HG02588 (cell line): ENCODE measurements around the gene TMED10.
A peak's percentile ranks its signal among the peaks of the same experiment; 100 is the strongest.
"Not testable (repeated sequence)": the region's sequence is repeated elsewhere in the genome, so short reads cannot be mapped to it uniquely, and the experiment has no call there.

Source experiments
- ATAC-seq: cut with Tn5 transposase; IDR thresholded peaks from one replicate; pipeline ENCODE4 v1.9.1; 2021; ENCODE audit warnings: mild to moderate bottlenecking, moderate library complexity; ENCODE audit not compliant: unreplicated experiment

The TMED10 gene

DNA sequence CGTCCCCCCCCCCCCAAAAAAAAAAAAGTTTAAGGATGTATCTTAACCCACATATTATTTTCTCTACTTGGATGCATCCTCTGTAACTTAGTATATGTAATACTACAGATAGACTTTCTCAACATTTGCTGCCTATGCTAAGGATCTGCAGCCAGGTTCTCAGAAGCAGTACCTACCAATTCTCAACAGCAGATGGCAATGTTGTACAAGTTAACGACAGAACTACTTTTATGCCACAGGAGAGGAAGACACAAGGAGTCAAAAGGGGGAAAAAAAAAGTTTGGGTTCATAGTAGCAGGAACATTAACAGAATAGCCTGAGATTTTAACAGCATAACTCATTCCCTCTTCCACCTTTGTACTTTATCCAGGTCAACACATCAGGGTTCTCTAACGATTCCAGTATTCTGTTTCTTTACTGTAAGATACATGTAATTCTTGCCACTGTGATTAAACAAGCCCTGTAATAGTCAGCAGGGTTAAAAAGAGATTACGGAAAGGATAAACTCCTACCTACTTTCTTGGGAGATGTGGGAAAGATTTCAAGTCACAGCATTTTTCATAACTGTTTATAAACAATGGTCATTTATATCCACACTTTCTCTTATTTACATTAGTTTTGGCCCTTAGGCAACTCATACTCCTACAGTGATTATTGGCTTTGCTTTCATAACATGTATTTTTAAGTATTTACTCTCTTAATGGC, 43.9 kb downstream of the TMED10 start:
- ATAC-seq = no peak

DNA sequence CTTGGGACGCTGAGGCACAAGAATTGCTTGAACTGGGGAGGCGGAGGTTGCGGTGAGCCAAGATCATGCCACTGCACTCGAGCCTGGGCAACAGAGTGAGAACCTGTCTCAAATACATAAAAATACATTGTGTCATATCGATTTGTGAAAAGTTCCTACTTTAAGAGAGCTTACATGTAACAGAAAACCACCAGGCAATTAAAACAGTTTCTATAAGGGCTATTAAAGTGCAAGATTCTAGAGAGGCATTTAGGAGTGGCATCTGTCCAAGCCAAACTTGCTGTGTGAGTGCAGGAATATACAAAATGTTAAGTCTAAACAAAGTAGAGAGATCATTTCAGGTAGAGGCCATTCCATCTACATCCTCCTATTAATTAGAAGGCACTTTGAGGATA, 47.8 kb downstream of the TMED10 start:
- ATAC-seq = no peak

DNA sequence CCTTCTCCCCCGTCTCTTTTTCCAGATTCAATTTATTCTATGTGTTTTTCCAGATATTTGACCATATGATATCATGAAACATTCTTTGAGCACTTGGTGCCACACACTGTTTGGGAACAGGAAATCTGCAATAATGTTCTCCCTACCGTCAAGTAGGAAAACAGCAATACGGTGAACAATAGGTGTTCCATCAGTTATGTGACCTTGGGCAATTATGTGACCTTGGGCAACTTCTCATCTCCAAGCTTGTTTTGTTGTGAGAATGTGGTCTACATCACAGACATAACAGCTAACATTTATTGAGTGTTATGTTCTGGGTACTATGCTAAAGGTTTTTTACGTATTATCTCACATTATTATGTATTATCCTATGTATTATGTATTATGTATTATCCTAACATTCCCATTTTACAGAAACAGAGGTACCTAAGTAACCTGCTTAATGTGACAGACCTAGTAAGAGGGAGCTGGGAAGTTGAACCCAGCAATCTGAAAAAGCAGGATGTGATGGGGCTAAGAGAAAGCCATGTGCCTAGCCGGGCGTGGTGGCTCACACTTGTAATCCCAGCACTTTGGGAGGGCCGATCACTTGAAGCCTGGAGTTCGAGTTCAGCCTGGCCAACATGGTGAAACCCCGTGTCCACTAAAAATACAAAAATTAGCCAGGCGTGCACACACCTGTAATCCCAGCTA, 48.4 kb downstream of the TMED10 start:
- no peak for ATAC-seq

DNA sequence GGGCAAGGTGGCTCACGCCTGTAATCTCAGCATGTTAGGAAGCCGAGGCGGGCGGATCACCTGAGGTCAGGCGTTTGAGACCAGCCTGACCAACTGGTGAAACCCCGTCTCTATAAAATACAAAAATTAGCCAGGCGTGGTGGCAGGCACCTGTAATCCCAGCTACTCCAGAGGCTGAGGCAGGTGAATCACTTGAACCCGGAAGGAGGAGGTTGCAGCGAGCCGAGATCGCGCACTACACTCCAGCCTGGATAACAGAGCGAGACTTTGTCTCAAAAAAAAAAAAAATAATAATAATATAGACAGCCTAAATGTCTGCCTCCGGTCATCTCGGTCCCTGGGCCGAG, 49.0 kb downstream of the TMED10 start:
- not testable (repeated sequence) for ATAC-seq

GRCh38 chr14:75126679-75127473, 49.5 kb downstream of the TMED10 start, which contains the start of gene NEK9:
TSS of gene NEK9 (minus strand) at chr14:75127048. CDS start at chr14:75126921, 127 bp downstream.
- peak; percentile 88 for ATAC-seq

GRCh38 chr14:75126121-75126544, 50.3 kb downstream of the TMED10 start:
- ATAC-seq = no peak

DNA sequence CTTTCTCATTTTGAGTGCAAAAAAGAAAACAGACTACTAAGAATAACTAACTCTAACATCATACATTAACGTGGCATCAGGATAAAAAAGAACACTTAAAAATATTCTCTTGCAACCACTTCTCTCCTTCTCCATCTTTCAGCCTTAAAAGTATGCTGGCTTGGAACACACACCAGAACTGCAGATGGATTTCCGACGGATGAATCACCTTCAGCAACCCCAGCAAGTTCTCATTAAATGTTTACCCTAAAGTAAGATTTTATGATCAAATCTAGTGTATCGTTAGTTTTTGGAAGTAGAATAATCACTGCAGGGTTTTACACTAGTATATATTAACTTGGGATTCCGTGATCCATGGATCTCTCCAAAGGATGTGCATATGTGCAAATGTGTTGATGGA, 50.8 kb downstream of the TMED10 start:
- no peak for ATAC-seq

GRCh38 chr14:75123991-75124390, 52.4 kb downstream of the TMED10 start:
- ATAC-seq = no peak

GRCh38 chr14:75121552-75121951, 54.9 kb downstream of the TMED10 start:
- no peak for ATAC-seq

DNA sequence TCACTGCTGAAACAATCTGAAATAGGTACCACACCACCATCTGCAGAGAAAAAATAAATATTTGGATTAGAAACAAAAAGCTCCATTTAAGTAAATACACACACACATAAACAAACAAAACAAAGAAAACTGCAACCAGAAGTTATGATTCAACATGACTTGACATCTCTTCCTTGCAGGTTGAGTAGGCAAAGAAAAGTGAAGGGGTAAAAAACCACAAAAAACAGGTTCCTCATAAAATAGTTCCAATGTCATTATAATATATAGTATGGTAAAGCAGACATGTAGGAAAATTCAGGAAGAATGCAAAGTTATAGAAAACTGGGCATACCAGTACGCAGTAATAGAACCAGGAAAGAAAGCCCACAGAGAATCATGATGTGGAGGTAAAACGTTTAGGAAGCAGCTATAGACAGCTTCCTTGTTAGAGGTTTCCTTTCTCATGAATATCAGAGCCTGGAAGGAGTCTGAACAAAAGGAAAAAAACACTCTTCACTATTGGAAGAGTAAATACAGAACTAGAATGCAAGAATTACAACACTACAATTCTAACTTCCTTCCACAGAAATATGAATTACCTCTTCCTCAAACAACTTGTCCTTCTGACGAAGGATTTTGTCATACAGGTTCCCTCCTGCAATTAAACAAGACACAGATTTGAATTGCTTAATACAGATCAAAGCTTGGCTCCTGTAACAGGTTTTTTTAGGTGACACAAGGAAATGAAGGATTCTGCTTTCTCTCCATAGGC, 55.7 kb downstream of the TMED10 start:
- ATAC-seq = no peak

DNA sequence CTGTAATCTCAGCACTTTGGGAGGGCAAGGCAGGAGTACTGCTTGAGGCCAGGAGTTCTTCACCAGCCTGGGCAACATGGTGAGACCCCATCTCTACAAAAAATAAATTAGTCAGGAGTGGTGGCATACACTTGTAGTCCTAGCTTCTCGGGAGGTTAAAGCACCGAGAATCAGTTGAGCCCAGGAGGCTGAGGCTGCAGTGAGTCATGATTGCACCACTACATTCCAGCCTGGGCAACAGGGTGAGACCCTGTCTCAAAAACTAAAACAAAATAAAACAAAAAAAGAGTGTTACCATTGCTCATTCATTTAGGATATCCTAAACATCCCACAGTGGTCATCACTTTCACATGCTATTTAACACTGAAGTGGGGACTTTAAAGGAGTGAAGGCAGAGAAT, 57.4 kb downstream of the TMED10 start:
- ATAC-seq = no peak

GRCh38 chr14:75113932-75114539, 62.4 kb downstream of the TMED10 start:
- no peak for ATAC-seq

DNA sequence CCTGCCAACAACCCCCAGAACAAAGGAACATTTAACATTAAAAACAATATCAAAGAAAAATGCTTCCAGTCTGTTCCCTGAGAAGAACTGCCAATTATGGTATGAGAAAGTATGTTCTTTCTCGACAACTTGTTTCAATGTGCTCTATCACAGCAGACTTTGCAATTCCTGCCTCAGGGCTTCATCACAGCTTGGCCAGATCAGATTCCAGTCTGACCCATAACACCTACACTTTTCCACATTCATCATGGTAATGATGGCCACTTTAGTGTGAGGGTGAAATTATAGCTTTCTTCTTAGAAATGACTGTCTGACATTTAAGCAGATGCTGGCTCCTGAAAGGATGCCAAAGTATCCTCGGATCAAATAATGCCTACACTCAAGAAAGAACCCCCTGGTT, 66.5 kb downstream of the TMED10 start:
- no peak for ATAC-seq

DNA sequence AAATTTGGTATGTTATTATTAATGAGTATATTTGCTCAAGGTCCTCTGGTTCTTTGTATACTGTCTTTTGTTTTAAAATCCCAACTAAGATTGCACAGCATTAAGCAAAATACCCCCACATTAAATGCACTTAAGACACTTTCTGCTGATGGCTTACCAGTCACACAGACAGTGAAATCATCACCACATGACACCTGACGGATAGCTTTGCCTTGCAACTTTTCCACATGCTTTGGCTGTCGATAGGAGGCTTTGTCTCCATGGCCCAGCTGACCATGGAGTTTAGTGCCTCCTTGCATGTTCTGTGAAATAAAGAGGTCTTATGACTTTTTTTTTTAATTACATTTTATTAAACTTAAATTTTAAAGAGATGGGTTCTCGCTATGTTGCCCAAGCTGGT, 69.2 kb downstream of the TMED10 start:
- ATAC-seq = no peak

DNA sequence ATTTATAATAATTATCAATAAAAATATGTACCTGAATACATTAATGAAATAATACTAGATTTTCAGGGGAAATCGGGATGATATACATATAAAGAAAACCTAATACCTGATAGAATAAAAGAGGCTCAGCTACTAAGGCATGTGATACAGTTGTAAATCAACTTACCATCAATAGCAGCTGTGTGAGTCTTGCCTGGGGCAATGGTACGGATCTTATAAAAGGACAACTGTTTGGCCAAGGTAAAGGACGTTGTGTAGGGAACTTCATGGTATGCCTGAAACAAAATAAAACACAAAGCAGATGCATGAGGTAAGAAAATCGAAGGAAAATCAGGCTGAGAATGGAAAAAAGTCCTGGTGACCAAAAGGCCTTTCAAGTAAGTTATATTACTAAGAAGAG, 74.9 kb downstream of the TMED10 start:
- no peak for ATAC-seq

GRCh38 chr14:75098682-75099081, 77.7 kb downstream of the TMED10 start:
- ATAC-seq = no peak

DNA sequence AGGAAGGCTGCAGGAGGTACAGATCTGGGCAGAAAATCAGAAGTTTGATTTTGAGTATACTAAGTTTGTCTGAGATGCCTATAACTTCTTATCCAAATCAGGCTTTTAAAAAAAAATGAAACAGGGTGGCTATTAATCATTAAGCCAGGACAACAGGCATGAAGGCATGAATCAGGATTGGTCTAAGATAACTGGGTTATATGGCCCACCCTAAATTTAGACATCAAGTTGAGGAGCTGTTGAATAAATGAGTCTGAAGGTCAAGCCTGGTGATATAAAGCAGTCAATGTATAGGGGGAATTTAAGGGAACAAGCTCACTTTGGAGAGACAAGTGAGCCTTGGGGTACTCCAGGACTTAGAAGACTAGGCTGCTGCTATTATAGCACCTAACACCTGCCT, 78.2 kb downstream of the TMED10 start:
- no peak for ATAC-seq

GRCh38 chr14:75096959-75097358, 79.5 kb downstream of the TMED10 start:
- no peak for ATAC-seq

DNA sequence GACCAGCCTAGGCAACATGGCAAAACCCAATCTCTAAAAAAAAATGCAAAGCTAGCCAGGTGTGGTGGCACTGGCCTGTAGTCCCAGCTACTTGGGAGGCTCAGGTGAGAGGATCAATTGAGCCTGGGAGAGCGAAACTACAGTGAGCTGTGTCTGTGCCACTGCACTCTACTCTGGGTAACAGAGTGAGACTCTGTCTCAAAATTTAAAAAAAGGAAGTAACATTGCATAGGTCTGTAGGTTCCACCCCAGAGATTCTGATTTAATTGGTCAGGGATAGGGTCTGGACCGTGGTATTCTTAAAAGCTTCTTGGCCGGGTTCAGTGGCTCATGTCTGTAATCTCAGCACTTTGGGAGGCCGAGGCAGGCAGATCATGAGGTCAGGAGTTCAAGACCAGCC, 80.7 kb downstream of the TMED10 start:
- no peak for ATAC-seq

- ATAC-seq = no peak
Observed at GRCh38 chr14:75094896-75095295, 81.5 kb downstream of the TMED10 start.

DNA sequence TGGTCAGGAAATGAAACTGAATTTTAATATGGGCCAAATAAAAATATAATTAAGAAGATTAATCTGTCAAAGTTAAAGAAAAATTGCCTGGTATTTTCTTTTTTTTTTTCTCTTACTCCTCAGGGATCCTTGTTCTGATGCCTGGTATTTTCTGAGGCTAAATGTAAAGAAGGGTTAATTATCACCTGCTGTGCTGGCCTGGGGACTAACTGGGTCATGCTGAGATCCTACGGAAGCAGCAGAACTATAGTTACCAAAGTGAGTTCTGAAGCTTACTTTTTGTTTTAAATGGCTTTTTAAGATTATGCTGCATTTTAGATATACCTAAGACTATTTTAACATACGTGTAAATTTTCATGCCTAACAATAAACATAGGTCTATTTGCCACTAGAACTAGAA, 83.7 kb downstream of the TMED10 start:
- no peak for ATAC-seq
